SK-N-SH treated with all-trans-retinoic acid at 6 μM for 48 hours (cell line): ENCODE data around the gene ANXA10.

Experiments used
- GLIS3 ChIP-seq: fragments of 250-450 bp; sonication (Bioruptor Pico); IDR thresholded peaks from 2 replicates; pipeline ENCODE4 v1.5.0; 2020; ENCODE audit warnings: mild to moderate bottlenecking, moderate library complexity
- OSR1 ChIP-seq: fragments of 250-450 bp; sonication (Bioruptor Pico); IDR thresholded peaks from 2 replicates; pipeline ENCODE4 v1.8.0; 2022; ENCODE audit warnings: moderate library complexity, mild to moderate bottlenecking, inconsistent platforms
- SNAI2 ChIP-seq: fragments of 250-450 bp; sonication (Bioruptor Pico); IDR thresholded peaks from 2 replicates; pipeline ENCODE4 v1.5.0; 2020; ENCODE audit warnings: mild to moderate bottlenecking, moderate library complexity
- TF ChIP-seq, protein P1 (sequence below): fragments of 250-450 bp; sonication (Bioruptor Pico); IDR thresholded peaks from 2 replicates; pipeline ENCODE4 v1.8.0; 2020; ENCODE audit warnings: mild to moderate bottlenecking, moderate library complexity, borderline replicate concordance
- TF ChIP-seq, protein P2 (sequence below): fragments of 250-450 bp; sonication (Bioruptor Pico); IDR thresholded peaks from 2 replicates; pipeline ENCODE4 v1.5.1; 2020; ENCODE audit warnings: low read depth, mild to moderate bottlenecking, moderate library complexity

DNA sequence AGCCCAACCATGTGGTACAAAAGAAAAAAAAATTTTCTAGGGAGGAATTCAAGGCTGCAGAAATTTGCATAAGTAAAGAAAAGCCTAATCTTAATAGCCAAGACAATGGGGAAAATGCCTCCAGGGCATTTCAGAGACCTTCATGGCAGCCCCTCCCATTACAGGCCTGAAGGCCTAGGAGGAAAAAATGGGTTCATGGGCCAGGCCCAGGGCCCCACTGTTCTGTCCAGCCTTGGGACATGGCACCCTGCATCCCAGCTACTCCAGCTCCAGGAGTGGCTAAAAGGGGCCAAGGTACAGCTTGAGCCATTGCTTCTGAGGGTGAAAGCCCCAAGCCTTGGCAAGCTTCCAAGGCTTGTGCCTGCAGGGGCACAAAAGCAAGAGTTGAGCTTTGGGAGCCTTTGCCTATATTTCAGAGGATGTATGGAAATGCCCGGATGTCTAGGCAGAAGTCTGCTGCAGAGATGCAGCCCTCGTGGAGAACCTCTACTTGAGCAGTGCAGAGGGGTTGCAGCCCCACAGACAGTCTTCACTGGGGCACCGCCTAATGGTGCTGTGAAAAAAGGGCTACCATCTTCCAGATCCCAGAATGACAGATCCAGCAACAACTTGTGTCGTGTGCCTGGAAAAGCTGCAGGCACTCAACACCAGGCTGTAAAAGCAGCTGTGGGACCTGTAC is 111.0 kb downstream of the ANXA10 start:
- no peak for TF ChIP-seq OSR1
- TF ChIP-seq, protein P1, sequence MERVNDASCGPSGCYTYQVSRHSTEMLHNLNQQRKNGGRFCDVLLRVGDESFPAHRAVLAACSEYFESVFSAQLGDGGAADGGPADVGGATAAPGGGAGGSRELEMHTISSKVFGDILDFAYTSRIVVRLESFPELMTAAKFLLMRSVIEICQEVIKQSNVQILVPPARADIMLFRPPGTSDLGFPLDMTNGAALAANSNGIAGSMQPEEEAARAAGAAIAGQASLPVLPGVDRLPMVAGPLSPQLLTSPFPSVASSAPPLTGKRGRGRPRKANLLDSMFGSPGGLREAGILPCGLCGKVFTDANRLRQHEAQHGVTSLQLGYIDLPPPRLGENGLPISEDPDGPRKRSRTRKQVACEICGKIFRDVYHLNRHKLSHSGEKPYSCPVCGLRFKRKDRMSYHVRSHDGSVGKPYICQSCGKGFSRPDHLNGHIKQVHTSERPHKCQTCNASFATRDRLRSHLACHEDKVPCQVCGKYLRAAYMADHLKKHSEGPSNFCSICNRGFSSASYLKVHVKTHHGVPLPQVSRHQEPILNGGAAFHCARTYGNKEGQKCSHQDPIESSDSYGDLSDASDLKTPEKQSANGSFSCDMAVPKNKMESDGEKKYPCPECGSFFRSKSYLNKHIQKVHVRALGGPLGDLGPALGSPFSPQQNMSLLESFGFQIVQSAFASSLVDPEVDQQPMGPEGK (CRISPR knock-in tag), result no peak
- TF ChIP-seq GLIS3 (CRISPR knock-in tag), result no peak
- TF ChIP-seq, protein P2, sequence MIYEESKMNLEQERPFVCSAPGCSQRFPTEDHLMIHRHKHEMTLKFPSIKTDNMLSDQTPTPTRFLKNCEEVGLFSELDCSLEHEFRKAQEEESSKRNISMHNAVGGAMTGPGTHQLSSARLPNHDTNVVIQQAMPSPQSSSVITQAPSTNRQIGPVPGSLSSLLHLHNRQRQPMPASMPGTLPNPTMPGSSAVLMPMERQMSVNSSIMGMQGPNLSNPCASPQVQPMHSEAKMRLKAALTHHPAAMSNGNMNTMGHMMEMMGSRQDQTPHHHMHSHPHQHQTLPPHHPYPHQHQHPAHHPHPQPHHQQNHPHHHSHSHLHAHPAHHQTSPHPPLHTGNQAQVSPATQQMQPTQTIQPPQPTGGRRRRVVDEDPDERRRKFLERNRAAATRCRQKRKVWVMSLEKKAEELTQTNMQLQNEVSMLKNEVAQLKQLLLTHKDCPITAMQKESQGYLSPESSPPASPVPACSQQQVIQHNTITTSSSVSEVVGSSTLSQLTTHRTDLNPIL, result no peak
- no peak for TF ChIP-seq SNAI2 (CRISPR knock-in tag)
